Smooth muscle cell (in vitro differentiated cells): ENCODE data around the gene APBB1. TPM values are rescaled to one million over a fixed set of nuclear protein-coding genes. Genes with fewer than 3 reads are reported as not detected.

Source experiments
- DNase-seq: peaks from one replicate; lab custom pipeline; 2025; ENCODE audit not compliant: unreplicated experiment; lab: John Stamatoyannopoulos, UW
- H2AFZ ChIP-seq: fragments of 200-600 bp; sonication (generic); 2 replicates; pipeline ENCODE4 v1.6.0; 2016; ENCODE audit warnings: antibody characterized with exemption, low read depth, mild to moderate bottlenecking
- H3F3A ChIP-seq: fragments of 200-600 bp; sonication (generic); 2 replicates; pipeline ENCODE4 v1.6.0; 2017; ENCODE audit warnings: antibody characterized with exemption, low read depth
- H3K27ac ChIP-seq: fragments of 200-600 bp; sonication (generic); 2 replicates; pipeline ENCODE4 v1.5.1; 2016; ENCODE audit warnings: low read depth, mild to moderate bottlenecking
- H3K27me3 ChIP-seq: fragments of 200-600 bp; sonication (generic); 2 replicates; pipeline ENCODE4 v1.6.1; 2016; ENCODE audit warnings: low read depth, mild to moderate bottlenecking
- H3K36me3 ChIP-seq: fragments of 200-600 bp; sonication (generic); 2 replicates; pipeline ENCODE4 v1.5.1; 2016; ENCODE audit warnings: low read depth
- H3K4me1 ChIP-seq: fragments of 200-600 bp; sonication (generic); 2 replicates; pipeline ENCODE4 v1.5.1; 2016; ENCODE audit warnings: low read depth
- H3K4me2 ChIP-seq: fragments of 200-600 bp; sonication (generic); 2 replicates; pipeline ENCODE4 v1.6.0; 2016; ENCODE audit warnings: mild to moderate bottlenecking
- H3K4me3 ChIP-seq: fragments of 200-600 bp; sonication (generic); 2 replicates; pipeline ENCODE4 v1.5.1; 2016; ENCODE audit warnings: mild to moderate bottlenecking
- H3K79me2 ChIP-seq: fragments of 200-600 bp; sonication (generic); 2 replicates; pipeline ENCODE4 v1.6.0; 2016; ENCODE audit warnings: low read depth, mild to moderate bottlenecking
- H3K9ac ChIP-seq: fragments of 200-600 bp; sonication (generic); 2 replicates; pipeline ENCODE4 v1.6.0; 2016; ENCODE audit warnings: low read depth
- H3K9me3 ChIP-seq: fragments of 200-600 bp; sonication (generic); replicated peaks from 2 replicates; pipeline ENCODE4 v1.5.1; 2016; ENCODE audit warnings: low read depth
- H4K20me1 ChIP-seq: fragments of 200-600 bp; sonication (generic); 2 replicates; pipeline ENCODE4 v1.6.0; 2016; ENCODE audit warnings: low read depth
- WGBS: methylation state at CpG from one replicate; pipeline ENCODE4 v1.1.7; 2016; ENCODE audit warnings: low lambda C conversion rate; 5-methylcytosine and 5-hydroxymethylcytosine counted together
- polyA plus RNA-seq: library from polyadenylated mRNA; unstranded; fragments of >200 nt; fragmentation: Nextera tagmentation; extraction: Ambion mirVana; gene quantifications from 2 replicates; pipeline ENCODE4 v1.2.1, GENCODE V29; 2016
- total RNA-seq: library from RNA; depleted of rRNA; stranded (reverse); fragments of >200 nt; gene quantifications from 2 replicates; pipeline ENCODE4 v1.2.3, GENCODE V29; 2014
- TF ChIP-seq, protein P1 (sequence below): fragments of 200-600 bp; sonication (generic); IDR thresholded peaks from 2 replicates; pipeline ENCODE4 v1.5.1; 2017; ENCODE audit warnings: borderline replicate concordance, mild to moderate bottlenecking, antibody characterized with exemption; ENCODE audit not compliant: insufficient read depth, poor library complexity, severe bottlenecking

Gene APBB1
- total and polyA plus RNA-seq, 2 experiments from 2014 or later, result 36.7 to 64.2 TPM

DNA sequence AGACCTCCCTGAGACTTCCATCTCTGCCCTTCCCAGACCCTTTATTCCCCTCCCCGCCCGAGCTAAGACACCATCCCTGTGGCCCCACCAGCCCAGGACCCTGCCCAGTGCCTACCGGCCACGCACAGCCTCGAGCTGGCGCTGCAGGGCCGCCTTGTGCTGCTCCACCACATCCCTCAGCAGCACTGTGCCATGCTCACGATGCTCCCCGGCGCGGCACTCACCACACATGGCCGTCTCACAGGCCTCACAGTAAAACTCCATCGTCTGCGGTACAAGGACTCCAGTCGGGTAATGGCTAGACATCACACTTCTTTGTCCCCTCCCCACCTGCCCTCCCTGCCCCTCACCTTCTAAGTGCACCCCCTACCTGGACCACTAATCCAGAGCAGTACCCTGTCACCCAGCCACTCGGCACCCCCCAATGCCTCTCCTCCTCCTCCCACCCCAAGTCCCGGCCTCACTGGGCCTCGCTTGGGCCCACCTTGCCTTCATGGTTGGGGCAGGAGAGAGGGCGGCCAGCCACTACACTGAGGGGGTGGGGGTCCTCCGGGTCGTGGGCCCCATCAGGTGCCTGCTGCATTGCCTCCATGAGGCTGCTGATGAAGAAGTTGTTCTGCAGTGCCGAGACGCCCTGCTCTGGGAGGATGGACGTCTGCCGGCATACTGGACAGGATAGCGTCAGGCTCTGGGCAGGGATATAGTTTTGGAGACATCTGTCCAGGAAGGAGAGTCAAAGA, 38.9 kb upstream of the APBB1 start:
- 98% methylated on average over 23 of the region's 26 CpGs for WGBS
- Histone ChIP-seq H3K27me3 (no peaks in the 10 kb centered on the region), H3F3A (no peaks in the 10 kb centered on the region), H3K27ac (no peak overlapping the region), H3K36me3 (no peaks in the 10 kb centered on the region), H2AFZ (no peak overlapping the region), H3K9me3 (no peaks in the 10 kb centered on the region), H3K4me1 (no peaks in the 10 kb centered on the region), H3K79me2 (no peaks in the 10 kb centered on the region), H3K9ac (no peak overlapping the region), H3K4me3 (no peak overlapping the region), H4K20me1 (no peaks in the 10 kb centered on the region), H3K4me2 (no peak overlapping the region)
- TF ChIP-seq, protein P1, sequence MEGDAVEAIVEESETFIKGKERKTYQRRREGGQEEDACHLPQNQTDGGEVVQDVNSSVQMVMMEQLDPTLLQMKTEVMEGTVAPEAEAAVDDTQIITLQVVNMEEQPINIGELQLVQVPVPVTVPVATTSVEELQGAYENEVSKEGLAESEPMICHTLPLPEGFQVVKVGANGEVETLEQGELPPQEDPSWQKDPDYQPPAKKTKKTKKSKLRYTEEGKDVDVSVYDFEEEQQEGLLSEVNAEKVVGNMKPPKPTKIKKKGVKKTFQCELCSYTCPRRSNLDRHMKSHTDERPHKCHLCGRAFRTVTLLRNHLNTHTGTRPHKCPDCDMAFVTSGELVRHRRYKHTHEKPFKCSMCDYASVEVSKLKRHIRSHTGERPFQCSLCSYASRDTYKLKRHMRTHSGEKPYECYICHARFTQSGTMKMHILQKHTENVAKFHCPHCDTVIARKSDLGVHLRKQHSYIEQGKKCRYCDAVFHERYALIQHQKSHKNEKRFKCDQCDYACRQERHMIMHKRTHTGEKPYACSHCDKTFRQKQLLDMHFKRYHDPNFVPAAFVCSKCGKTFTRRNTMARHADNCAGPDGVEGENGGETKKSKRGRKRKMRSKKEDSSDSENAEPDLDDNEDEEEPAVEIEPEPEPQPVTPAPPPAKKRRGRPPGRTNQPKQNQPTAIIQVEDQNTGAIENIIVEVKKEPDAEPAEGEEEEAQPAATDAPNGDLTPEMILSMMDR, result no peak
- DNase-seq, result no peak

DNA sequence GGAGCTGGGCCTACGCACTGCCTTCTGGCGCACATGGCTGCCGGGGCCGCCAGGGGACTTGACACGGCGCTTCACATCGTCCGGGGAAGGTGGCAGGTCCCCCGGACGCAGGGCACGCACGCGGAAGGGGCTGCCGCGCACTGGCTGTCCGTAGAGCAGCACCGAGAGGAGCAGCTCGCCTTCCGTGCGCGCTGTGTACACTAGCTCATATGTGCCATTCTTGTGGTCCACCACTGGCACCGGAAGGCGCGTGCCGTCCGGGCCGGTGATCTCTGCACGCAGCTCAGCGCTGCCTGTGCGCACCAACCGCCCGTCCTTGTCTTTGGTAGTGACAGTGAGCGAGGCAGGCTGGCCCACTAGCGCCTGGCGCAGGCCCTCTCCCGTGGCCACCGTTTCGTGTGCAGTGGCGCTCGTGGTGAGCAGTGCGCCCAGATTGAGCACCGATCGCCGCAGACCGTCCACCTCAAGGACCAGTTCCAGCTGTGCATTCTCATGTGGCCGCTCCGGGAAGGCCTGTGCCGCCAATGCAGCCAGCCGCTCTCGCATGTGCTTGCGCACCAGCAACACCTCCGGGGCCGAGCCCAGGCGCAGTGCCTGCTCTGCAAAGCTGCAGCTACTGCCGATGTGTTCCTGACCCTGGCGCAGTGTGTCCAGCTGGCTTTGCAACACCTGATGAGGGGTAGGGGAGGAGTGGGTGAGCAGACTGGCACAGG, 37.6 kb upstream of the APBB1 start:
- H3K36me3 ChIP-seq, result no peaks in the 10 kb centered on the region
- TF ChIP-seq, protein P1, result no peak
- no peak overlapping the region for H3K27ac ChIP-seq
- H3K4me1 ChIP-seq, result no peaks in the 10 kb centered on the region
- no peaks in the 10 kb centered on the region for H3K27me3 ChIP-seq
- WGBS, result 99% methylated on average over 56 of the region's 56 CpGs
- no peak overlapping the region for H2AFZ ChIP-seq
- H4K20me1 ChIP-seq, result peaks cover 6% of the 10 kb centered on the region
- H3K9ac ChIP-seq, result no peak overlapping the region
- no peaks in the 10 kb centered on the region for H3F3A ChIP-seq
- H3K9me3 ChIP-seq, result no peaks in the 10 kb centered on the region
- no peaks in the 10 kb centered on the region for H3K79me2 ChIP-seq
- no peak for DNase-seq
- no peak overlapping the region for H3K4me2 ChIP-seq
- no peak overlapping the region for H3K4me3 ChIP-seq

DNA sequence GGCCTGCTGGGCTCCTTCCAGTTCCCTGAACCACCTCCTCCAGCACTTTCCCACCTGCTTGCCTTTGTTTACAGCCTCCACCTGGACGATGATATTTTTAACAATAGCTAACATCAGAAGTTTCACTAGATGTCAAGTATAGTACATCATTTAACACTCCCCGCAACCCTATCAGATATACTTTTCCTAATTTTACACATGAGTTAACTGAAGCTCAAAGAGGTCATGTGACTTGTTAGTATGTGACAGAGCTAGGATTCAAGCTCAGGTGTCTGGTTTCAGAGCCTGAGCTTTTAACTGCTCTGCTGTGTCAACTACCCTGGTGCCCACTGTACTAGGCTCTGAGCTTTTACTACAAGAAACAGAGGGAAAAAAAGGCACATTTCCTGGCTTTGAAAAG, 36.2 kb upstream of the APBB1 start:
- H3K4me1 ChIP-seq, result no peaks in the 10 kb centered on the region
- no peak overlapping the region for H3K9ac ChIP-seq
- H3K4me3 ChIP-seq, result no peak overlapping the region
- H3K27ac ChIP-seq, result no peak overlapping the region
- 93% methylated on average over 2 of the region's 2 CpGs for WGBS
- TF ChIP-seq, protein P1, result no peak
- no peaks in the 10 kb centered on the region for H3F3A ChIP-seq
- H3K9me3 ChIP-seq, result no peaks in the 10 kb centered on the region
- H2AFZ ChIP-seq, result no peak overlapping the region
- peaks cover 7% of the 10 kb centered on the region for H4K20me1 ChIP-seq
- no peak for DNase-seq
- no peak overlapping the region for H3K4me2 ChIP-seq
- H3K36me3 ChIP-seq, result no peaks in the 10 kb centered on the region
- no peaks in the 10 kb centered on the region for H3K27me3 ChIP-seq
- no peaks in the 10 kb centered on the region for H3K79me2 ChIP-seq
